Vagina (tissue), 2 donors: ENCODE results near the gene RNF182.

Experiments used
- CTCF ChIP-seq, 3 experiments: fragments of 450-650 bp in 2 of 3; fragments of 200-600 bp in 1 of 3; sonication (generic) in 1 of 3; IDR thresholded peaks; one replicate each; pipeline ENCODE4 v1.5.1; 2017 to 2019; ENCODE audit warnings: antibody characterized with exemption in 3 of 3, mild to moderate bottlenecking in 2 of 3, moderate library complexity in 2 of 3
- POLR2AphosphoS5 ChIP-seq, 2 donors: sonication (generic); formaldehyde crosslinking; IDR thresholded peaks; one replicate each; pipeline ENCODE4 v1.9.0; 2017; ENCODE audit warnings: antibody characterized with exemption in 2 of 2, mild to moderate bottlenecking in 2 of 2, low read depth in 1 of 2; ENCODE audit not compliant: insufficient read depth in 1 of 2

GRCh38 chr6:14000901-14001300, 76.1 kb downstream of the RNF182 start:
- TF ChIP-seq CTCF (IDR thresholded peaks at IDR 0.05): no peak
- TF ChIP-seq POLR2AphosphoS5 (IDR thresholded peaks at IDR 0.05; ENCODE audit: insufficient read depth in 1 of 2, low read depth in 1 of 2): no peak
